ENCODE data around the gene GTF3C1.

GTF3C1 gene

GRCh38 chr16:27550582-27550920, 838 bp upstream of the GTF3C1 start:
- ATAC-seq, result no peak
- no peak for TF ChIP-seq GLIS3 (CRISPR knock-in tag; IDR thresholded peaks at IDR 0.05)
- TF ChIP-seq PPARA (CRISPR knock-in tag; IDR thresholded peaks at IDR 0.05; ENCODE audit: borderline replicate concordance), result no peak
- no peak for TF ChIP-seq ARNTL (CRISPR knock-in tag; IDR thresholded peaks at IDR 0.05; ENCODE audit: borderline replicate concordance, low read depth)
- TF ChIP-seq ESRRG (CRISPR knock-in tag; IDR thresholded peaks at IDR 0.05), result no peak
- TF ChIP-seq, protein P1, sequence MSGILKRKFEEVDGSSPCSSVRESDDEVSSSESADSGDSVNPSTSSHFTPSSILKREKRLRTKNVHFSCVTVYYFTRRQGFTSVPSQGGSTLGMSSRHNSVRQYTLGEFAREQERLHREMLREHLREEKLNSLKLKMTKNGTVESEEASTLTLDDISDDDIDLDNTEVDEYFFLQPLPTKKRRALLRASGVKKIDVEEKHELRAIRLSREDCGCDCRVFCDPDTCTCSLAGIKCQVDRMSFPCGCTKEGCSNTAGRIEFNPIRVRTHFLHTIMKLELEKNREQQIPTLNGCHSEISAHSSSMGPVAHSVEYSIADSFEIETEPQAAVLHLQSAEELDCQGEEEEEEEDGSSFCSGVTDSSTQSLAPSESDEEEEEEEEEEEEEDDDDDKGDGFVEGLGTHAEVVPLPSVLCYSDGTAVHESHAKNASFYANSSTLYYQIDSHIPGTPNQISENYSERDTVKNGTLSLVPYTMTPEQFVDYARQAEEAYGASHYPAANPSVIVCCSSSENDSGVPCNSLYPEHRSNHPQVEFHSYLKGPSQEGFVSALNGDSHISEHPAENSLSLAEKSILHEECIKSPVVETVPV (CRISPR knock-in tag; IDR thresholded peaks at IDR 0.05), result no peak
- TF ChIP-seq TSHZ2 (CRISPR knock-in tag; IDR thresholded peaks at IDR 0.05), result no peak
- no peak for TF ChIP-seq ZNF565 (CRISPR knock-in tag; conservative IDR thresholded peaks at IDR 0.05; ENCODE audit: low read depth)
- TF ChIP-seq ZNF8 (CRISPR knock-in tag; IDR thresholded peaks at IDR 0.05), result no peak
- no peak for TF ChIP-seq ZC3H10 (CRISPR knock-in tag; IDR thresholded peaks at IDR 0.05)
- no peak for TF ChIP-seq SNAI2 (CRISPR knock-in tag; IDR thresholded peaks at IDR 0.05)
- TF ChIP-seq ISL1 (CRISPR knock-in tag; IDR thresholded peaks at IDR 0.05), result no peak
- no peak for TF ChIP-seq RARB (CRISPR knock-in tag; IDR thresholded peaks at IDR 0.05)
- TF ChIP-seq OSR1 (CRISPR knock-in tag; IDR thresholded peaks at IDR 0.05), result no peak
- TF ChIP-seq, protein P2, sequence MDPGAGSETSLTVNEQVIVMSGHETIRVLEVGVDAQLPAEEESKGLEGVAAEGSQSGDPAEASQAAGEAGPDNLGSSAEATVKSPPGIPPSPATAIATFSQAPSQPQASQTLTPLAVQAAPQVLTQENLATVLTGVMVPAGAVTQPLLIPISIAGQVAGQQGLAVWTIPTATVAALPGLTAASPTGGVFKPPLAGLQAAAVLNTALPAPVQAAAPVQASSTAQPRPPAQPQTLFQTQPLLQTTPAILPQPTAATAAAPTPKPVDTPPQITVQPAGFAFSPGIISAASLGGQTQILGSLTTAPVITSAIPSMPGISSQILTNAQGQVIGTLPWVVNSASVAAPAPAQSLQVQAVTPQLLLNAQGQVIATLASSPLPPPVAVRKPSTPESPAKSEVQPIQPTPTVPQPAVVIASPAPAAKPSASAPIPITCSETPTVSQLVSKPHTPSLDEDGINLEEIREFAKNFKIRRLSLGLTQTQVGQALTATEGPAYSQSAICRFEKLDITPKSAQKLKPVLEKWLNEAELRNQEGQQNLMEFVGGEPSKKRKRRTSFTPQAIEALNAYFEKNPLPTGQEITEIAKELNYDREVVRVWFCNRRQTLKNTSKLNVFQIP (CRISPR knock-in tag; IDR thresholded peaks at IDR 0.05; ENCODE audit: borderline replicate concordance, low read depth), result no peak
- no peak for TF ChIP-seq ZFP30 (CRISPR knock-in tag; IDR thresholded peaks at IDR 0.05)

DNA sequence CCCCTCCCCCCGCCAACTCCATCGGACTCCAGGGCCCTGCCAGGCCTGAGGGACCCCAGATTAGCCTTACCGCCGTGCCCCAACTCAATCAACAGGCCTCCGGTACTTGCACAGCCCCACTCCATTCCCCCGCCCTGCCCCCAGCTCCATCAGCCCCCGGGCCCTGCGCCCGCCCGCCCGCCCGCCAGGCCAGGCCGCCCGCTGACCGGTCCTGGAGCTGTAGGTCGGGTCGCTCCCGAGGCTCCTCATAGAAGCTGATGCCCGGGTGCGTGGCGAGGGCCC, 308 bp downstream of the GTF3C1 start:
- no peak for TF ChIP-seq ARNTL (CRISPR knock-in tag; IDR thresholded peaks at IDR 0.05; ENCODE audit: borderline replicate concordance, low read depth)
- TF ChIP-seq ZFP30 (CRISPR knock-in tag; IDR thresholded peaks at IDR 0.05), result no peak
- no peak for TF ChIP-seq ISL1 (CRISPR knock-in tag; IDR thresholded peaks at IDR 0.05)
- TF ChIP-seq TSHZ2 (CRISPR knock-in tag; IDR thresholded peaks at IDR 0.05), result no peak
- TF ChIP-seq BACH2 (CRISPR knock-in tag; IDR thresholded peaks at IDR 0.05; ENCODE audit: borderline replicate concordance), result no peak
- no peak for TF ChIP-seq TOX (CRISPR knock-in tag; IDR thresholded peaks at IDR 0.05; ENCODE audit: borderline replicate concordance)
- TF ChIP-seq, protein P3, sequence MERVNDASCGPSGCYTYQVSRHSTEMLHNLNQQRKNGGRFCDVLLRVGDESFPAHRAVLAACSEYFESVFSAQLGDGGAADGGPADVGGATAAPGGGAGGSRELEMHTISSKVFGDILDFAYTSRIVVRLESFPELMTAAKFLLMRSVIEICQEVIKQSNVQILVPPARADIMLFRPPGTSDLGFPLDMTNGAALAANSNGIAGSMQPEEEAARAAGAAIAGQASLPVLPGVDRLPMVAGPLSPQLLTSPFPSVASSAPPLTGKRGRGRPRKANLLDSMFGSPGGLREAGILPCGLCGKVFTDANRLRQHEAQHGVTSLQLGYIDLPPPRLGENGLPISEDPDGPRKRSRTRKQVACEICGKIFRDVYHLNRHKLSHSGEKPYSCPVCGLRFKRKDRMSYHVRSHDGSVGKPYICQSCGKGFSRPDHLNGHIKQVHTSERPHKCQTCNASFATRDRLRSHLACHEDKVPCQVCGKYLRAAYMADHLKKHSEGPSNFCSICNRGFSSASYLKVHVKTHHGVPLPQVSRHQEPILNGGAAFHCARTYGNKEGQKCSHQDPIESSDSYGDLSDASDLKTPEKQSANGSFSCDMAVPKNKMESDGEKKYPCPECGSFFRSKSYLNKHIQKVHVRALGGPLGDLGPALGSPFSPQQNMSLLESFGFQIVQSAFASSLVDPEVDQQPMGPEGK (CRISPR knock-in tag; IDR thresholded peaks at IDR 0.05; ENCODE audit: borderline replicate concordance), result no peak
- ATAC-seq, result peak; percentile 64

GRCh38 chr16:27547851-27548250, 1.9 kb downstream of the GTF3C1 start:
- no peak for TF ChIP-seq CREB5 (CRISPR knock-in tag; IDR thresholded peaks at IDR 0.05; ENCODE audit: low read depth)
- no peak for TF ChIP-seq ISL1 (CRISPR knock-in tag; IDR thresholded peaks at IDR 0.05)
- TF ChIP-seq BACH2 (CRISPR knock-in tag; IDR thresholded peaks at IDR 0.05; ENCODE audit: borderline replicate concordance), result no peak
- TF ChIP-seq, protein P2 (CRISPR knock-in tag; IDR thresholded peaks at IDR 0.05; ENCODE audit: borderline replicate concordance, low read depth), result no peak
- TF ChIP-seq, protein P3 (CRISPR knock-in tag; IDR thresholded peaks at IDR 0.05; ENCODE audit: borderline replicate concordance), result no peak
- no peak for TF ChIP-seq TOX (CRISPR knock-in tag; IDR thresholded peaks at IDR 0.05; ENCODE audit: borderline replicate concordance)
- no peak for TF ChIP-seq ZNF8 (CRISPR knock-in tag; IDR thresholded peaks at IDR 0.05)
- no peak for TF ChIP-seq OSR1 (CRISPR knock-in tag; IDR thresholded peaks at IDR 0.05)
- TF ChIP-seq ZNF565 (CRISPR knock-in tag; conservative IDR thresholded peaks at IDR 0.05; ENCODE audit: low read depth), result no peak
- ATAC-seq, result no peak
